HG03521 (cell line): ENCODE measurements around the gene BRMS1L.

ENCODE experiments used
- ATAC-seq: cut with Tn5 transposase; IDR thresholded peaks from one replicate; pipeline ENCODE4 v1.9.1; 2021; ENCODE audit warnings: mild to moderate bottlenecking, moderate library complexity; ENCODE audit not compliant: unreplicated experiment

BRMS1L gene

GRCh38 chr14:35865611-35866324 lies 39.6 kb downstream of the BRMS1L start:
- no peak for ATAC-seq

GRCh38 chr14:35866595-35867279 lies 40.6 kb downstream of the BRMS1L start:
- no peak for ATAC-seq

GRCh38 chr14:35867280-35867629 lies 41.1 kb downstream of the BRMS1L start:
- ATAC-seq, result no peak

DNA sequence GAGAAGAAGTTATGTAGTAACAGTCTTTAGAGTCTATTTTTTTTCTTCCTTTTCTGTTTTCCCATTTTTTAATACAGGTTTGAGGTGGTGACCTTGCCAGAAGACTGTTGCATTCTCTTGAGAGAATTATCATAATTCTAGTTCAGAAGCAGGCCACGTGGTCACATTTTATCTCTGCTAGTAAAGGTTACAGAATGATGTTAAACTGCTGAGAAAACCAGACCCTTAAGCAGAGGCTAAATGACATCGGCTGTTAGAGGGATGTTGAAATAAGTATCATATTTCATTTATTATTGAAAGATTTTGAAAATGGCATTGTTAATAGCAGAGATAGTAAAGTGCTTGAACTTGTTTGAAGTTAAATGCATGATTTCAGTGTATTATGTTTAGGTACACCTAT lies 49.2 kb downstream of the BRMS1L start:
- ATAC-seq, result no peak

GRCh38 chr14:35877276-35877675 lies 51.1 kb downstream of the BRMS1L start:
- ATAC-seq, result no peak

DNA sequence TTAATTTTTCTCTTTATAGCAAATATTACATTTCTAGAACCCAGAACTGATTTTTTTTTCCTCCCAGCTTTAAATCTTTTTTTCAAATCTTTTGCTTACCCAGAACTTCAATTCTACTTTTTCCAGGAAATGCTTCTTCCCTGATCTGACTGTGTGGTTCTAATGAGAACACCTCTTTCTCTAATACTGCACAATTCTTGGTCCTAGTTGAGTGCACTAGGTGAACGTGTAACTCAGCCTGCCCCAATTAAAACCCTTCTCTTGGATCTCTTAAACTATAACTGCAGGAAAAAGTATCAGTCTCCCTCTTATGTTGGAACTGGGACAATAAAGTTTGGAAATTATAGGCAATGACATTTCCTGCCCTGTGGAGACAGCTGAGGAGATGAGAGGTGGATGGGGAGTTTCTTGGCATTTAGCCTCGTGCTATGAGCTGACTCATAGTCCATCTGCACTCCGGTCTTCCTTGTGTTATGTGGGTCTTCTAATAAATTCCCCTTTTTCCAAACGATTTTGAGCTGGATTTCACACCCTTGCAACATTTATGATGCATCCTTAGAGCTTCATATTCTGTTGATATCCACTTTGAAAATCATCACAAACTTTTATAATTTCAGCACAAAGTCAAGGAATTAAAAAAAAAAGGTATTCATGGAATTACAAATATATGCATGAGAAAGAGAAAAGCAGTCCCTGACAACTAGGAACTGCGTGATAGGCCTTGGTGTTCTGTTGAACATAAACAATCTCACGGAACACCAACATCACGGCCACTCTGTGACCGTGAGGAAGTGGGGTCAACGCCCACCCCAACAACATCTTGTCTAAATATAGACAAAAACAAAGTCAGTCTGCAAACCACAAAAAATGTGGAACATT lies 52.4 kb downstream of the BRMS1L start:
- no peak for ATAC-seq

GRCh38 chr14:35879151-35879648 lies 53.1 kb downstream of the BRMS1L start:
- ATAC-seq, result no peak

DNA sequence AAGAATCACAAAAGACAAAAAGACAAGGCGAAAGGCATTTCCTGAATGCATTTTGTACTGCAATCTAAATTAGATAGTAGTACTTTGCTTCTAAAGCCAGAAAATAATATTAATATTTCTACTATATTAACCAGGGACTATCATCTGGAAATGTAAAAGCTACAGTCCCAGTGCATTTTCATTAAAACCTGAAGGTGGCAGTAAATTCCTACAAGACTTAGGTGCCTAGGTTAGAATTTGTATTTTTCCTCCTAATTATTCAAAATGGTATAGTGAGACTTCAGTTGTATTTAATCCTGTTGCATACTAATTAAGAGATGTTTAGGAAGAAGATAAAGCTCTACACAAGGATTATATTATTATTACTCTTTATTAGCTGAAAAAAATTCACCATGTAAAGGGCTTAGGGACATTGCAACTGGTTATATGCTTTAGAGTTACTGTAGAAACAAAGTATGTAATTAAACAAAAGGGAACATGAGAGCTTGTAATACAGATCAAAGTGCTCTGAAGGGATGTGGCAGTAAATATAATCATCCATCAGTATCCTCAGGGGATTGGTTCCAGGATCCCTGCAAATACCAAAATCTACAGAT lies 53.6 kb downstream of the BRMS1L start:
- ATAC-seq, result no peak

DNA sequence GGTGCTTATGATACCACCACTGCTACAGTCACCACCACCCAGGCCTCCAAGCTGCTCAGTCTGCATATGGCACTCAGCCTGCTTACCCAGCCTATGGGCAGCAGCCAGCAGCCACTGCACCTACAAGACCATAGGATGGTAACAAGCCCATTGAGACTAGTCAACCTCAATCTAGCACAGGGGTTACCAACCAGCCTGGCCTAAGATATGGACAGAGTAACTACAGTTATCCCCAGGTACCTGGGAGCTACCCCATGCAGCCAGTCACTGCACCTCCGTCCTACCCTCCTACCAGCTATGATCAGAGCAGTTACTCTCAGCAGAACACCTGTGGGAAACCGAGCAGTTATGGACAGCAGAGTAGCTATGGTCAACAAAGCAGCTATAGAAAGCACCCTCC lies 55.1 kb downstream of the BRMS1L start:
- no peak for ATAC-seq

DNA sequence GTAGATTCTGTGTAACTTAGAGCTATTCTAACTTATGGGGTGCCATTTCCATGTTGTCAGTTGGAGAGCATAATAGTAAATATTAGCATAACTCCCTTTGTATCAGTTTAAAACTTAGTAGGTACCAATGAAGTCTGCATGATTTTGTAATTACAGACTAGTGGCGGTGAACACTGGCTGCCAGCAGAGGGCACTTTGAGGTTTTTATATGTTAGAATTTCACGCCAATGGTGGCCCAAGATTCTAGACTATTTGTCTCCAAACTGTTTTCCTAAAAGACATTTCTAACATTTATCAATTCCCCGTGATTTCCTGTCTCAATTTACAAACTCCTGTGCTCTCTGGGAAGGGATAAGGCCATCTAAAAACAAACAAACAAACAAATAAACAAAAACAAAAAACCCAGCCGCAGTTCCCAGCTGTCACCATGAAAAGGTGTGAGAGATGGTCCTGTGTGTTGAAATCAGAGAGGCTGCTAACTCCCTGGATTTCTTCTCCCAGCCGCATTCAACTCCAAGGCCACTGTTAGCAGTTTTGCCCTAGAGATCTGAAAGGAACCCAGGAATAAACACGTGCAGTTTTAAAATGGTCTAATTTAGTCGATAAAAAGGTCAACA lies 57.6 kb downstream of the BRMS1L start:
- ATAC-seq, result no peak

GRCh38 chr14:35890308-35890707 lies 64.2 kb downstream of the BRMS1L start:
- no peak for ATAC-seq

GRCh38 chr14:35895256-35895655 lies 69.1 kb downstream of the BRMS1L start:
- no peak for ATAC-seq

GRCh38 chr14:35897616-35898111 lies 71.5 kb downstream of the BRMS1L start:
- no peak for ATAC-seq

GRCh38 chr14:35898217-35898775 lies 72.2 kb downstream of the BRMS1L start:
- no peak for ATAC-seq

- ATAC-seq, result no peak
Measured at GRCh38 chr14:35900741-35901140, 74.6 kb downstream of the BRMS1L start.

DNA sequence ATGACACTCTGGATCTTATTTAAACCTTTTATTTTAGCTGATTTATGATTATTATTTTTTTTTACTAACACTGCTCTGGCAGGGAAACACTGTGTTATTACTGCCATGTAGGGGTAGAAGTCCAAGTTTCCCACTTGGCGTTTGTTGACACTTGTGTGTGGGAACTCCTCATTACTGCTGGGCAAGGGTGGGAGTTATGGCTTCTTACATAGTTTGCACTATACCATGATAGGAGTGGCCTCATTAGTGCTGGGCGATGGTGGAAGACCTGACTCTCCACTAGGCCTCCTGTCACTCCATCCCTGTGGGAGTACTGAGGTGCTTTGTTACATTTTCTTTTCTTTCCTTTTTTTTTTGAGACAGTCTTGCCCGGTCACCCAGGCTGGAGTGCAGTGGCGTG lies 83.5 kb downstream of the BRMS1L start:
- ATAC-seq, result no peak

GRCh38 chr14:35910191-35910590 lies 84.1 kb downstream of the BRMS1L start:
- no peak for ATAC-seq

- no peak for ATAC-seq
Measured at GRCh38 chr14:35911097-35911496, 85.0 kb downstream of the BRMS1L start.

DNA sequence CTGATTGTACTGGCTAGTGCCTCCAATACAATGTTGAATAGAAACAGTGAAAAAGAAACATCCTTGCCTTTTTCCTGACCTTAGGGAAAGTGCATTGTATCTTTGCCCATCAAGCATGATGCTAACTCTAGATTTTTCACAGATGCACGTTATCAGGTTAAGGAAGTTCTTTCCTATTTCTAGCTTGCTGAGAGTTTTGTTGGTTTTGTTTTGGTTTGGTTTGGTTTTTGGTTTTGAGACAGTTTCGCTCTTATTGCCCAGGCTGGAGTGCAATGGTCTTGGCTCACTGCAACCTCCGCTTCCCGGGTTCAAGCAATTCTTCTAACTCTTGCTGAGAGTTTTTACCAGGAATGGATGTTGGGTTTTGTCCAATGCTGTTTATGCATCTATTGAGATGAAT lies 89.0 kb downstream of the BRMS1L start:
- ATAC-seq, result no peak

DNA sequence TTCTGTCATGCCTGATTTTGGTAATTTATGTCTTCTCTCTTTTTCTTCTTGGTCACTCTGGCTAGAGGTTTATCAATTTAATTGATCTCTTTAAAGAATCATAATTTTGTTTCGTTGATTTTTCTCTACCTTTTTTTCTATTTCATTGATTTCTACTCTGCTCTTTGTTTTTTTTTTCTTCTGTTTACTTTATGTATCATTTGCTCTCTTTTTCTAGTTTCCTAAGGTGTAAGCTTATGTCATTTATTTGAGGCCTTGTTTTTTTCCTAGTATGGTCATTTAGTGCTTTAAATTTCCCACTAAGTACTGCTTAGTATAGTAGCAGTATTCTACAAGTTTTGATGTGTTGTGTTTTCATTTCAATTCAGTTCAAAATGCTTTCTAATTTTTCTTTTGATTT lies 89.6 kb downstream of the BRMS1L start:
- ATAC-seq, result no peak
